Measurements from ENCODE around the gene TBC1D22A.

Gene TBC1D22A

GRCh38 chr22:47044722-47045535, 282.5 kb downstream of the TBC1D22A start:
- no peaks in the 10 kb centered on the region for H3K9me3 ChIP-seq (ENCODE audit: severe bottlenecking)
- no peaks in the 10 kb centered on the region for H3K36me3 ChIP-seq
- peak overlapping the region; percentile 75 for H3K27ac ChIP-seq
- 0 out of 2 replicates have a peak, but pooled peaks have one; percentile 2 for TF ChIP-seq CTCF (IDR thresholded peaks at IDR 0.05; ENCODE audit: low read depth, low read length)
- no peaks in the 10 kb centered on the region for H3K27me3 ChIP-seq (ENCODE audit: insufficient read depth, low read depth, severe bottlenecking)
- no peak for DNase-seq
- peak overlapping the region; percentile 41 for H3K4me3 ChIP-seq (ENCODE audit: low read depth, low read length)

GRCh38 chr22:47045691-47046410, 283.4 kb downstream of the TBC1D22A start:
- DNase-seq, result no peak
- Histone ChIP-seq H3K27ac (no peak overlapping the region; the same call in 1 of the 2 replicates), H3K36me3 (no peaks in the 10 kb centered on the region), H3K9me3 (ENCODE audit: severe bottlenecking) (no peaks in the 10 kb centered on the region), H3K27me3 (ENCODE audit: insufficient read depth, low read depth, severe bottlenecking) (no peaks in the 10 kb centered on the region), H3K4me3 (ENCODE audit: low read depth, low read length) (no peak overlapping the region)
- TF ChIP-seq CTCF (IDR thresholded peaks at IDR 0.05; ENCODE audit: low read depth, low read length), result no peak

GRCh38 chr22:47046411-47047065, 284.1 kb downstream of the TBC1D22A start:
- Histone ChIP-seq H3K27me3 (ENCODE audit: insufficient read depth, low read depth, severe bottlenecking) (no peaks in the 10 kb centered on the region), H3K9me3 (ENCODE audit: severe bottlenecking) (no peaks in the 10 kb centered on the region), H3K4me3 (ENCODE audit: low read depth, low read length) (no peak overlapping the region), H3K27ac (no peak overlapping the region; the same call in 1 of the 2 replicates), H3K36me3 (no peaks in the 10 kb centered on the region)
- DNase-seq, result no peak
- no peak for TF ChIP-seq CTCF (IDR thresholded peaks at IDR 0.05; ENCODE audit: low read depth, low read length)

GRCh38 chr22:47047321-47048122, 285.1 kb downstream of the TBC1D22A start:
- no peak for TF ChIP-seq CTCF (IDR thresholded peaks at IDR 0.05; ENCODE audit: low read depth, low read length)
- H3K4me3 ChIP-seq (ENCODE audit: low read depth, low read length), result no peak overlapping the region
- no peaks in the 10 kb centered on the region for H3K9me3 ChIP-seq (ENCODE audit: severe bottlenecking)
- no peak for DNase-seq
- H3K27ac ChIP-seq, result 0 out of 2 replicates have a peak overlapping the region, but pooled peaks have one; percentile 4
- H3K27me3 ChIP-seq (ENCODE audit: insufficient read depth, low read depth, severe bottlenecking), result no peaks in the 10 kb centered on the region
- no peaks in the 10 kb centered on the region for H3K36me3 ChIP-seq
